ENCODE data around the gene CAMK4. TPM values are rescaled to one million over a fixed set of nuclear protein-coding genes. Genes with fewer than 3 reads are reported as not detected.

Gene CAMK4
- total RNA-seq (10 to 100 TPM; 11.5 to 22.3 (median 16.4) TPM), polyA plus RNA-seq (1 to 10 TPM in 2 of 3 donors, under 1 TPM in 1; 0.90 to 1.6 (median 1.6) TPM)
- long read RNA-seq, donor 1, full-length matches to known transcripts: 2 of 2 reads
- long read RNA-seq, donor 1, partial matches to known transcripts: 0 of 2 reads
- long read RNA-seq, donor 1, other reads (novel, unspliced or antisense): 0 of 2 reads
- long read RNA-seq, donor 2: 0 reads

GRCh38 chr5:111223787-111224560, at the start of gene CAMK4:
TSS of gene CAMK4 (plus strand) at chr5:111224384. CDS start at chr5:111224484, 100 bp downstream.
- Histone ChIP-seq H3K27ac (peak within 1 kb of the TSS in 7 of 8 donors; percentile 6 to 74 (median 32)), H3K36me3 (no peaks in the 10 kb centered on the region), H3K27me3 (replicated peaks in 1 of 7) (peaks cover 0 to 48% (median 13%) of the 10 kb centered on the region in 7 donors), H3K4me1 (peaks cover 0 to 39% (median 21%) of the 10 kb centered on the region in 6 donors), H3K4me3 (peak within 1 kb of the TSS; percentile 40 to 79 (median 52)), H3K9me3 (no peaks in the 10 kb centered on the region)
- whole genome bisulfite sequencing, 5 donors: 0 to 1% (median 1%) methylated on average over 14 to 89 of the region's 89 CpGs
- intact Hi-C loops (cut with DNase I; ENCODE audit: low total_unique reads): no loop called here
- peak; percentile 87 for DNase-seq
- no peak for TF ChIP-seq POLR2A (IDR thresholded peaks at IDR 0.05)
- TF ChIP-seq, protein P1, sequence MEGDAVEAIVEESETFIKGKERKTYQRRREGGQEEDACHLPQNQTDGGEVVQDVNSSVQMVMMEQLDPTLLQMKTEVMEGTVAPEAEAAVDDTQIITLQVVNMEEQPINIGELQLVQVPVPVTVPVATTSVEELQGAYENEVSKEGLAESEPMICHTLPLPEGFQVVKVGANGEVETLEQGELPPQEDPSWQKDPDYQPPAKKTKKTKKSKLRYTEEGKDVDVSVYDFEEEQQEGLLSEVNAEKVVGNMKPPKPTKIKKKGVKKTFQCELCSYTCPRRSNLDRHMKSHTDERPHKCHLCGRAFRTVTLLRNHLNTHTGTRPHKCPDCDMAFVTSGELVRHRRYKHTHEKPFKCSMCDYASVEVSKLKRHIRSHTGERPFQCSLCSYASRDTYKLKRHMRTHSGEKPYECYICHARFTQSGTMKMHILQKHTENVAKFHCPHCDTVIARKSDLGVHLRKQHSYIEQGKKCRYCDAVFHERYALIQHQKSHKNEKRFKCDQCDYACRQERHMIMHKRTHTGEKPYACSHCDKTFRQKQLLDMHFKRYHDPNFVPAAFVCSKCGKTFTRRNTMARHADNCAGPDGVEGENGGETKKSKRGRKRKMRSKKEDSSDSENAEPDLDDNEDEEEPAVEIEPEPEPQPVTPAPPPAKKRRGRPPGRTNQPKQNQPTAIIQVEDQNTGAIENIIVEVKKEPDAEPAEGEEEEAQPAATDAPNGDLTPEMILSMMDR (IDR thresholded peaks at IDR 0.05 in 8 of 11, conservative IDR thresholded peaks at IDR 0.05 in 3 of 11): peak in 3 of 11 experiments; percentile 16 to 33 (median 17)
- peak; percentile 17 to 75 (median 57) for TF ChIP-seq POLR2AphosphoS5 (IDR thresholded peaks at IDR 0.05)

- no peak for DNase-seq
- Histone ChIP-seq H3K27me3 (replicated peaks in 1 of 7) (peaks cover 0 to 4% (median 0%) of the 10 kb centered on the region in 7 donors), H3K9me3 (no peaks in the 10 kb centered on the region), H3K4me1 (no peaks in the 10 kb centered on the region), H3K36me3 (no peaks in the 10 kb centered on the region), H3K4me3 (no peak overlapping the region), H3K27ac (no peak overlapping the region)
- intact Hi-C loops (cut with DNase I; ENCODE audit: low total_unique reads): no loop called here
- WGBS, 5 donors: 62 to 94% (median 91%) methylated on average over 3 of the region's 3 CpGs
- TF ChIP-seq, protein P1 (IDR thresholded peaks at IDR 0.05 in 8 of 11, conservative IDR thresholded peaks at IDR 0.05 in 3 of 11): no peak
- TF ChIP-seq POLR2AphosphoS5 (IDR thresholded peaks at IDR 0.05): no peak
- no peak for TF ChIP-seq POLR2A (IDR thresholded peaks at IDR 0.05)
Measured at GRCh38 chr5:111183064-111183463, 41.1 kb upstream of the CAMK4 start.

GRCh38 chr5:111187079-111187478, 37.1 kb upstream of the CAMK4 start:
- DNase-seq: no peak
- H3K27me3 ChIP-seq (replicated peaks in 1 of 7): peaks cover 0 to 4% (median 0%) of the 10 kb centered on the region in 7 donors
- intact Hi-C loops (cut with DNase I; ENCODE audit: low total_unique reads): no loop called here
- 76 to 85% (median 78%) methylated on average over 1 of the region's 1 CpG for WGBS, 5 donors
- H3K4me1 ChIP-seq: no peaks in the 10 kb centered on the region
- TF ChIP-seq POLR2AphosphoS5 (IDR thresholded peaks at IDR 0.05) (no peak), POLR2A (IDR thresholded peaks at IDR 0.05) (no peak)
- TF ChIP-seq, protein P1 (IDR thresholded peaks at IDR 0.05 in 8 of 11, conservative IDR thresholded peaks at IDR 0.05 in 3 of 11): no peak
- H3K4me3 ChIP-seq: no peak overlapping the region
- no peak overlapping the region for H3K27ac ChIP-seq
- H3K9me3 ChIP-seq: no peaks in the 10 kb centered on the region
- no peaks in the 10 kb centered on the region for H3K36me3 ChIP-seq

GRCh38 chr5:111194053-111194452, 30.1 kb upstream of the CAMK4 start:
- TF ChIP-seq, protein P1 (IDR thresholded peaks at IDR 0.05 in 8 of 11, conservative IDR thresholded peaks at IDR 0.05 in 3 of 11): no peak
- TF ChIP-seq POLR2A (IDR thresholded peaks at IDR 0.05) (no peak), POLR2AphosphoS5 (IDR thresholded peaks at IDR 0.05) (no peak)
- intact Hi-C loops (cut with DNase I; ENCODE audit: low total_unique reads): no loop called here
- WGBS, 5 donors: 38 to 71% (median 56%) methylated on average over 1 of the region's 1 CpG
- DNase-seq: no peak
- Histone ChIP-seq H3K27ac (no peak overlapping the region), H3K4me3 (no peak overlapping the region), H3K9me3 (no peaks in the 10 kb centered on the region), H3K27me3 (replicated peaks in 1 of 7) (peaks cover 0 to 12% (median 0%) of the 10 kb centered on the region in 7 donors), H3K36me3 (no peaks in the 10 kb centered on the region), H3K4me1 (no peaks in the 10 kb centered on the region)
